ENCODE data around the gene XRCC4.

GRCh38 chr5:83313436-83313835 lies 236.1 kb downstream of the XRCC4 start:
- TF ChIP-seq CTCF (IDR thresholded peaks at IDR 0.05) (no peak), POLR2A (IDR thresholded peaks at IDR 0.05) (no peak)

All from adrenal gland (tissue), 5 donors.